ENCODE data around the gene COQ2.

DNA sequence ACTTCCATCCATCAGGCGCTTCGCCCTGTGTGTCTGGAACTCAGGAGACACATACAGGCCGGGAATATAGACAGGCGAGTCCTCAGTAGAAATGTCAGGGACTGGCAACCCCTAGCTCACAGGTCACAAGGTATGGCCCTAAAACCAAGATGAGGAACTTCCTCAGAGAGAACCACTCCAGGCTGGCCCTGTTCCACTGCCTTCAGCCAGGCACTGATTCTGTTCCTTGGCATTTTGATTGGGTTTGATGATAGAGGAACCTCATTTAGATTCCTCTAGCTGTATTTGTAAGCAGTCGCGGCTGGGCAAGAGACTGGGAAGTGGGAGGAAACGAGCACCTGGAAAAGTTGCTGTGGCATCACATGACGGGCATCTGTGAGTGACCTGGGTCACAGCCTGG is 41.9 kb upstream of the COQ2 start:
- TF ChIP-seq CTCF (IDR thresholded peaks at IDR 0.05): no peak
- TF ChIP-seq POLR2A (IDR thresholded peaks at IDR 0.05): no peak
- TF ChIP-seq EP300 (IDR thresholded peaks at IDR 0.05): no peak
